GM12875 (cell line): ENCODE measurements around the gene C20orf144.

Source experiments
- H3K4me3 ChIP-seq: one replicate; pipeline ENCODE4 v1.5.1; 2011; ENCODE audit warnings: low read depth, low read length, control low read depth
- CTCF ChIP-seq: IDR thresholded peaks from 2 replicates; pipeline ENCODE4 v1.5.1; 2011; ENCODE audit warnings: low read depth, mild to moderate bottlenecking, control low read depth, inconsistent platforms, low read length, moderate library complexity, borderline replicate concordance; ENCODE audit not compliant: insufficient read depth

C20orf144 gene

GRCh38 chr20:33674294-33675135, 12.4 kb downstream of the C20orf144 start, which contains the start of gene NECAB3:
Gene NECAB3, minus strand, starts transcription at chr20:33674428. Its CDS starts 76 bp downstream, at chr20:33674352.
- no peak for TF ChIP-seq CTCF
- peak within 1 kb of the TSS; percentile 45 for H3K4me3 ChIP-seq

GRCh38 chr20:33675136-33675959, 13.2 kb downstream of the C20orf144 start:
- no peak overlapping the region for H3K4me3 ChIP-seq
- TF ChIP-seq CTCF: no peak

GRCh38 chr20:33676121-33676520, 14.0 kb downstream of the C20orf144 start:
- no peak overlapping the region for H3K4me3 ChIP-seq
- no peak for TF ChIP-seq CTCF

GRCh38 chr20:33676652-33677645, 14.8 kb downstream of the C20orf144 start:
- H3K4me3 ChIP-seq: no peak overlapping the region
- TF ChIP-seq CTCF: no peak

GRCh38 chr20:33677991-33678702, 16.0 kb downstream of the C20orf144 start:
- TF ChIP-seq CTCF: no peak
- H3K4me3 ChIP-seq: no peak overlapping the region
